COLO668 (cell line): Measurements from ENCODE around the gene FBXO21.
A peak's percentile ranks its signal among the peaks of the same experiment; 100 is the strongest.
"Not testable (repeated sequence)": the region's sequence is repeated elsewhere in the genome, so short reads cannot be mapped to it uniquely, and the experiment has no call there.

ENCODE experiments used
- DNase-seq: peaks from one replicate; lab custom pipeline; 2025; ENCODE audit not compliant: unreplicated experiment; lab: John Stamatoyannopoulos, UW

Gene FBXO21

GRCh38 chr12:117190210-117190781 is at the start of gene FBXO21:
TSS of gene FBXO21 (minus strand) at chr12:117190470. CDS start at chr12:117190456, 14 bp downstream.
- DNase-seq, result peak; percentile 97

GRCh38 chr12:117236456-117237001 is 46.3 kb upstream of the FBXO21 start:
- DNase-seq, result peak; percentile 84

- DNase-seq, result no peak
Observed at GRCh38 chr12:117235261-117235660, 45.0 kb upstream of the FBXO21 start.

- no peak for DNase-seq
Observed at GRCh38 chr12:117234441-117234840, 44.2 kb upstream of the FBXO21 start.

- no peak for DNase-seq
Observed at GRCh38 chr12:117231750-117232149, 41.5 kb upstream of the FBXO21 start.

GRCh38 chr12:117228239-117228638 is 38.0 kb upstream of the FBXO21 start:
- no peak for DNase-seq

GRCh38 chr12:117227000-117227653 is 36.9 kb upstream of the FBXO21 start:
- DNase-seq, result no peak

GRCh38 chr12:117226505-117226904 is 36.2 kb upstream of the FBXO21 start:
- DNase-seq, result no peak

- no peak for DNase-seq
Observed at GRCh38 chr12:117225179-117225578, 34.9 kb upstream of the FBXO21 start.

GRCh38 chr12:117220947-117221346 is 30.7 kb upstream of the FBXO21 start:
- not testable (repeated sequence) for DNase-seq

GRCh38 chr12:117218149-117218548 is 27.9 kb upstream of the FBXO21 start:
- DNase-seq, result no peak

- no peak for DNase-seq
Observed at GRCh38 chr12:117216686-117217085, 26.4 kb upstream of the FBXO21 start.

GRCh38 chr12:117214797-117215196 is 24.5 kb upstream of the FBXO21 start:
- no peak for DNase-seq

GRCh38 chr12:117213295-117213808 is 23.1 kb upstream of the FBXO21 start:
- DNase-seq, result no peak

- DNase-seq, result peak; percentile 74
Observed at GRCh38 chr12:117212563-117213190, 22.4 kb upstream of the FBXO21 start.

GRCh38 chr12:117210266-117210918 is 20.1 kb upstream of the FBXO21 start:
- DNase-seq, result no peak

- no peak for DNase-seq
Observed at GRCh38 chr12:117209626-117210025, 19.4 kb upstream of the FBXO21 start.

GRCh38 chr12:117208811-117209455 is 18.7 kb upstream of the FBXO21 start:
- DNase-seq, result no peak

- DNase-seq, result no peak
Observed at GRCh38 chr12:117208206-117208605, 17.9 kb upstream of the FBXO21 start.

GRCh38 chr12:117207675-117208074 is 17.4 kb upstream of the FBXO21 start:
- no peak for DNase-seq

- no peak for DNase-seq
Observed at GRCh38 chr12:117202556-117202955, 12.3 kb upstream of the FBXO21 start.
